ENCODE results near the gene PSMD7. TPM values are rescaled to one million over a fixed set of nuclear protein-coding genes. Genes with fewer than 3 reads are reported as not detected.

The PSMD7 gene
- total RNA-seq, 1 experiment from 2014 or later: 152 TPM

DNA sequence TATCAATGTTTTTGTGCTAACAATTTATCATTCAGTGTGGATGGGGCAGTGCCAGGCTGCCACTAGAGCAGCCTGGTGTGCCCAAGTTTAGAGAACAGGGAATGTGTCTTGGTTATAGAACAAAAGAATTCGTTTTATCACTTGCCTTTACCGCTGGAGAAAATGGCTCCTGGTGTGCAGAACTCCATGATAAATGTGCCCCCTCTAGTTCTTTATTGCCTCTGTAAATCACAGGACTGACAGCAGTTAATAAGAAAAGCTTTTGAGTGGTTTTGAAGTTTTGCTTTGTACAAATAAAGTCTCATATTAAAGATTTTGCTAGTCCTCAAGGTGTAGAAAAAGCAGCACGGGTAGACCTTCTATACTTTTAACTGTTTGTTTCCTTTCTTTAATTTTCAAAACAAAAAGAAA, 28.2 kb upstream of the PSMD7 start:
- H3K9me3 Mint-ChIP-seq (ENCODE audit: low read depth, unreplicated experiment): no peaks in the 10 kb centered on the region
- CTCF ChIA-PET: no interaction called here
- intact Hi-C loops (cut with micrococcal nuclease; ENCODE audit: unreplicated experiment): no loop called here
- no peak overlapping the region for H3K4me3 Mint-ChIP-seq (ENCODE audit: low read depth, unreplicated experiment)
- no peak overlapping the region for H3K27ac Mint-ChIP-seq (ENCODE audit: unreplicated experiment)
- DNase-seq: no peak
- no peaks in the 10 kb centered on the region for H3K36me3 Mint-ChIP-seq (ENCODE audit: insufficient read depth, unreplicated experiment)
- peaks cover 70% of the 10 kb centered on the region for H3K27me3 Mint-ChIP-seq (ENCODE audit: unreplicated experiment)
- no TSS peak for BruUV-seq (replicated peaks)
- H3K4me1 Mint-ChIP-seq (ENCODE audit: low read depth, unreplicated experiment): no peaks in the 10 kb centered on the region
- TF ChIP-seq, protein P1, sequence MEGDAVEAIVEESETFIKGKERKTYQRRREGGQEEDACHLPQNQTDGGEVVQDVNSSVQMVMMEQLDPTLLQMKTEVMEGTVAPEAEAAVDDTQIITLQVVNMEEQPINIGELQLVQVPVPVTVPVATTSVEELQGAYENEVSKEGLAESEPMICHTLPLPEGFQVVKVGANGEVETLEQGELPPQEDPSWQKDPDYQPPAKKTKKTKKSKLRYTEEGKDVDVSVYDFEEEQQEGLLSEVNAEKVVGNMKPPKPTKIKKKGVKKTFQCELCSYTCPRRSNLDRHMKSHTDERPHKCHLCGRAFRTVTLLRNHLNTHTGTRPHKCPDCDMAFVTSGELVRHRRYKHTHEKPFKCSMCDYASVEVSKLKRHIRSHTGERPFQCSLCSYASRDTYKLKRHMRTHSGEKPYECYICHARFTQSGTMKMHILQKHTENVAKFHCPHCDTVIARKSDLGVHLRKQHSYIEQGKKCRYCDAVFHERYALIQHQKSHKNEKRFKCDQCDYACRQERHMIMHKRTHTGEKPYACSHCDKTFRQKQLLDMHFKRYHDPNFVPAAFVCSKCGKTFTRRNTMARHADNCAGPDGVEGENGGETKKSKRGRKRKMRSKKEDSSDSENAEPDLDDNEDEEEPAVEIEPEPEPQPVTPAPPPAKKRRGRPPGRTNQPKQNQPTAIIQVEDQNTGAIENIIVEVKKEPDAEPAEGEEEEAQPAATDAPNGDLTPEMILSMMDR (IDR thresholded peaks at IDR 0.05; ENCODE audit: unreplicated experiment): no peak

DNA sequence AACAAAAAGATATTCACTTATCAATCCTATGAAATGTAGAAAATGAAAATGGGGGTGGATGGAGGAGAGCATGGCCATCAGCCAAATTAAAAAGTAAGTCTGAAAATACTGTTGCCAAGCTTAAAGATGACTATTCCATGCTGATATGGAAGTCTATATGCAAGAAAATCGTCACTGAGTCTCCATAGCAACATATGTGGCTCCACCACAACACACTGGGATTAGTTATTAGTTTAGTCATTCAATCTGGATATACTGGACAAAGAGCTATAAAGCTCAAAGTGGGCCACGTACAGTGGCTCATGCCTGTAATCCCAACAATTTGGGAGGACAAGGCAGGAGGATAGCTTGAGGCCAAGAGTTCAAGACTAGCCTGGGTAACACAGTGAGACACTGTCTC, 24.7 kb upstream of the PSMD7 start:
- H3K4me1 Mint-ChIP-seq (ENCODE audit: low read depth, unreplicated experiment): no peaks in the 10 kb centered on the region
- BruUV-seq (replicated peaks): no TSS peak
- intact Hi-C loops (cut with micrococcal nuclease; ENCODE audit: unreplicated experiment): loop anchor here (10.0 kb wide), 1 partner anchor 207 kb away; no protein-coding TSS in a partner anchor
- no peaks in the 10 kb centered on the region for H3K9me3 Mint-ChIP-seq (ENCODE audit: low read depth, unreplicated experiment)
- DNase-seq: no peak
- no peaks in the 10 kb centered on the region for H3K36me3 Mint-ChIP-seq (ENCODE audit: insufficient read depth, unreplicated experiment)
- no peak overlapping the region for H3K27ac Mint-ChIP-seq (ENCODE audit: unreplicated experiment)
- peaks cover 69% of the 10 kb centered on the region for H3K27me3 Mint-ChIP-seq (ENCODE audit: unreplicated experiment)
- TF ChIP-seq, protein P1 (IDR thresholded peaks at IDR 0.05; ENCODE audit: unreplicated experiment): no peak
- CTCF ChIA-PET: no interaction called here
- no peak overlapping the region for H3K4me3 Mint-ChIP-seq (ENCODE audit: low read depth, unreplicated experiment)

DNA sequence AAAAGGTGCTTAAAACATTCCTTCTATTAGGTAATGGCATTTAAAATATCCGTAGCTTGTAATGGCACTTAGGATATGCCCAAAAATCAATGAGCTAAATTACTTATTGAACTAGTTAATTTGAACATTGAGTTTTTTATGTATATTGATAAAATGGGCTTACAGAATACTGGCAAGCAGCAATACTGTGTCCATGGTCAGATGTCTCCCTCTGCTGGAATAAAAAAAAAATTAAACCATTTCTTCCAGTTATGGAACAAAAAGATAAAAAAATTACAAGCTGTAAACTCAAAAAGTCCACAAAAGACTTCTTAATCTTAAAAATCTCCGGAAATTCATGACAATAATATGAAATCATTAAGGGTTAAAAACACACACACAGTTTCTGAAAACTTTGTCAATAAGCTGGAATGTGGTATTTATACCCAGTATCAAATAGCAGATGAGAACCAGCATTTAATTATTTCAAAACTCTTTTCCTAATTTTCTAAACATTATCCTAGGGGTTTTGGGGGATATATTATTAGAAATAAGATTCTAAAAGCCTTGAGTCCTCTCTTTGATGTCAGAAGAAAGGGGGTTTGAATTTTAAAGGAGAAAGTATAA, 21.5 kb upstream of the PSMD7 start:
- no peaks in the 10 kb centered on the region for H3K9me3 Mint-ChIP-seq (ENCODE audit: low read depth, unreplicated experiment)
- no peak overlapping the region for H3K4me3 Mint-ChIP-seq (ENCODE audit: low read depth, unreplicated experiment)
- no TSS peak for BruUV-seq (replicated peaks)
- TF ChIP-seq, protein P1 (IDR thresholded peaks at IDR 0.05; ENCODE audit: unreplicated experiment): peak; percentile 32
- no peaks in the 10 kb centered on the region for H3K36me3 Mint-ChIP-seq (ENCODE audit: insufficient read depth, unreplicated experiment)
- H3K27me3 Mint-ChIP-seq (ENCODE audit: unreplicated experiment): peaks cover 68% of the 10 kb centered on the region
- intact Hi-C loops (cut with micrococcal nuclease; ENCODE audit: unreplicated experiment): loop anchor here (1.0 to 10.0 kb wide), 3 partner anchors 210 to 318 kb away; no protein-coding TSS in a partner anchor
- no peaks in the 10 kb centered on the region for H3K4me1 Mint-ChIP-seq (ENCODE audit: low read depth, unreplicated experiment)
- CTCF ChIA-PET: interaction anchor here (0.5 to 1.8 kb wide), 8 partner anchors 21 to 1229 kb away, joined by 3 to 6 read pairs (median 4); partner anchors contain the start of gene PSMD7
- no peak overlapping the region for H3K27ac Mint-ChIP-seq (ENCODE audit: unreplicated experiment)
- DNase-seq: no peak

DNA sequence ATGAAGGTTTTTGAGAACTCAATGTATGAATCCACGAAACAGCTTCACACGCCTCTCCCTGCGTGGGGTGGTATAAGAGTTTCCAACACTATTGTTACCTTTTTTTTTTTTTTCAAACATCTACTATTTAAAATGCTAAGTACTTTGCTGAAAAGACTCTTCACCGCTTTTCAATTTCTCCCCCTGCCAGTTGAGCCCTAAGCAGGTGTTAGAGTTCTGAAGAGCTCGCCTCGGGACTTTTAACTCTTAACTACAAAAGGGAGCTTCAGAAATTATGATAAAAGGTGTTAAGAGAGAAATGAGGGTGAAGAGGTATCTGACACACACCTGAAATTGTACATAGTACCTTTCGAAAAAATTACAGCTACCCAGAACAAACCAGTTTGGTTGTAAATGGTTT, 20.9 kb upstream of the PSMD7 start:
- no peaks in the 10 kb centered on the region for H3K9me3 Mint-ChIP-seq (ENCODE audit: low read depth, unreplicated experiment)
- H3K4me3 Mint-ChIP-seq (ENCODE audit: low read depth, unreplicated experiment): no peak overlapping the region
- H3K27ac Mint-ChIP-seq (ENCODE audit: unreplicated experiment): no peak overlapping the region
- H3K4me1 Mint-ChIP-seq (ENCODE audit: low read depth, unreplicated experiment): no peaks in the 10 kb centered on the region
- no peak for DNase-seq
- TF ChIP-seq, protein P1 (IDR thresholded peaks at IDR 0.05; ENCODE audit: unreplicated experiment): no peak
- H3K27me3 Mint-ChIP-seq (ENCODE audit: unreplicated experiment): peaks cover 62% of the 10 kb centered on the region
- CTCF ChIA-PET: interaction anchor here (0.5 to 1.8 kb wide), 8 partner anchors 21 to 1229 kb away, joined by 3 to 6 read pairs (median 4); partner anchors contain the start of gene PSMD7
- intact Hi-C loops (cut with micrococcal nuclease; ENCODE audit: unreplicated experiment): loop anchor here (1.0 to 10.0 kb wide), 3 partner anchors 211 to 318 kb away; no protein-coding TSS in a partner anchor
- no peaks in the 10 kb centered on the region for H3K36me3 Mint-ChIP-seq (ENCODE audit: insufficient read depth, unreplicated experiment)
- no TSS peak for BruUV-seq (replicated peaks)
